HCT116 (cell line): ENCODE measurements around the gene PRKG2. TPM values are rescaled to one million over a fixed set of nuclear protein-coding genes. Genes with fewer than 3 reads are reported as not detected.

Source experiments
- ATAC-seq: fragments of 200-7000 bp; cut with Tn5 transposase; 2 replicates; pipeline ENCODE4 v1.9.1; 2020; ENCODE audit warnings: mild to moderate bottlenecking, moderate library complexity
- BruUV-seq: library from RNA; stranded (reverse); fragments of 400-500 nt; replicated peaks from 2 replicates; lab custom pipeline; 2021; lab: Mats Ljungman, UMichigan
- CTCF ChIA-PET: fragments of 300-600 bp; sonication (Branson Sonifier 250); formaldehyde crosslinking; loops from one replicate; lab custom pipeline; 2021; ENCODE audit warnings: antibody characterized with exemption; lab: Charles Lee
- POLR2A ChIA-PET: fragments of 300-600, 350-600 bp; sonication (Branson Sonifier 250); formaldehyde crosslinking; loops from one replicate; lab custom pipeline; 2021; ENCODE audit warnings: antibody characterized with exemption; lab: Charles Lee
- RAD21 ChIA-PET, 2 experiments: fragments of 300-600 bp; sonication (Branson Sonifier 250); formaldehyde crosslinking; loops; one replicate each; lab custom pipeline; 2023; ENCODE audit warnings: low total read pairs in 2 of 2; ENCODE audit not compliant: uncharacterized antibody in 2 of 2, unreplicated experiment in 2 of 2, low non-redundant PET in 1 of 2; lab: Charles Lee
- DNase-seq: peaks from one replicate; pipeline ENCODE4 v3.0.0-alpha.2; 2010; ENCODE audit warnings: low read depth, low spot score
- H2AFZ ChIP-seq: fragments of 200-600 bp; shearing (Covaris generic), sonication (generic); 2 replicates; pipeline ENCODE4 v1.6.1; 2017; ENCODE audit warnings: low read depth, mixed run types, mixed read lengths, antibody characterized with exemption, low read length; ENCODE audit not compliant: poor library complexity, severe bottlenecking
- H3K27ac ChIP-seq: 2 replicates; pipeline ENCODE4 v1.5.1; 2012; ENCODE audit warnings: low read depth, low read length
- H3K27me3 ChIP-seq: fragments of 200-600 bp; sonication (generic); 2 replicates; pipeline ENCODE4 v1.6.1; 2016; ENCODE audit warnings: mixed run types, low read length, mixed read lengths; ENCODE audit not compliant: insufficient read depth
- H3K36me3 ChIP-seq, 2 experiments: fragments of 200-500 bp in 1 of 2; fragments of 200-600 bp in 1 of 2; sonication (Bioruptor generic) in 1 of 2; sonication (generic) in 1 of 2; 2 replicates each; pipeline versions ENCODE4 v1.5.1 to v1.6.1; 2014 to 2016; ENCODE audit warnings: low read length in 2 of 2, inconsistent platforms in 1 of 2, mixed read lengths in 1 of 2, mixed run types in 1 of 2; ENCODE audit not compliant: insufficient read depth in 2 of 2, control insufficient read depth in 1 of 2
- H3K4me1 ChIP-seq, 2 experiments: fragments of 200-600 bp in 1 of 2; sonication (generic) in 1 of 2; 2 replicates each; pipeline versions ENCODE4 v1.5.1 to v1.6.1; 2012 to 2017; ENCODE audit warnings: low read length in 2 of 2, inconsistent platforms in 1 of 2, mild to moderate bottlenecking in 1 of 2, mixed read lengths in 1 of 2, mixed run types in 1 of 2, moderate library complexity in 1 of 2; ENCODE audit not compliant: insufficient read depth in 2 of 2, control insufficient read depth in 1 of 2
- H3K4me2 ChIP-seq: fragments of 200-600 bp; sonication (generic); 2 replicates; pipeline ENCODE4 v1.6.1; 2017; ENCODE audit warnings: mixed run types, low read length, mixed read lengths
- H3K4me3 ChIP-seq, 2 experiments: fragments of 200-600 bp in 1 of 2; sonication (generic) in 1 of 2; replicated peaks in 1 of 2; 2 replicates each; pipeline ENCODE4 v1.5.1; 2011 to 2016; ENCODE audit warnings: low read length in 2 of 2, control low read depth in 1 of 2, low read depth in 1 of 2, mild to moderate bottlenecking in 1 of 2, mixed read lengths in 1 of 2, mixed run types in 1 of 2
- H3K79me2 ChIP-seq: fragments of 200-600 bp; sonication (generic); 2 replicates; pipeline ENCODE4 v1.6.1; 2017; ENCODE audit warnings: mild to moderate bottlenecking, mixed run types, low read length, moderate library complexity, mixed read lengths; ENCODE audit not compliant: insufficient read depth
- H3K9ac ChIP-seq: fragments of 200-600 bp; sonication (generic); 2 replicates; pipeline ENCODE4 v1.6.1; 2016; ENCODE audit warnings: low read length, mixed read lengths
- H3K9me2 ChIP-seq: fragments of 200-600 bp; sonication (generic), shearing (Covaris generic); 2 replicates; pipeline ENCODE4 v1.6.1; 2017; ENCODE audit warnings: mixed run types, mild to moderate bottlenecking, moderate library complexity; ENCODE audit not compliant: insufficient read depth
- H3K9me3 ChIP-seq, 2 experiments: fragments of 200-500 bp in 1 of 2; fragments of 200-600 bp in 1 of 2; sonication (Bioruptor generic) in 1 of 2; sonication (generic) in 1 of 2; 2 replicates each; pipeline ENCODE4 v1.6.1; 2014 to 2017; ENCODE audit warnings: low read length in 2 of 2, mixed read lengths in 2 of 2, inconsistent platforms in 1 of 2, low read depth in 1 of 2, mild to moderate bottlenecking in 1 of 2, mixed run types in 1 of 2, moderate library complexity in 1 of 2; ENCODE audit not compliant: control insufficient read depth in 1 of 2, insufficient read depth in 1 of 2
- H4K20me1 ChIP-seq: fragments of 200-600 bp; sonication (generic), shearing (Covaris generic); 2 replicates; pipeline ENCODE4 v1.6.1; 2017; ENCODE audit warnings: mixed run types, mild to moderate bottlenecking, moderate library complexity; ENCODE audit not compliant: insufficient read depth
- ATF3 ChIP-seq: IDR thresholded peaks from 2 replicates; pipeline ENCODE4 v1.6.1; 2012
- EGR1 ChIP-seq: IDR thresholded peaks from 2 replicates; pipeline ENCODE4 v1.6.1; 2012; ENCODE audit warnings: low read depth
- ELF1 ChIP-seq: IDR thresholded peaks from 2 replicates; pipeline ENCODE4 v1.6.1; 2012; ENCODE audit warnings: low read depth, borderline replicate concordance
- EZH2phosphoT487 ChIP-seq: fragments of 200-600 bp; IDR thresholded peaks from 2 replicates; pipeline ENCODE4 v1.6.1; 2018; ENCODE audit warnings: antibody characterized with exemption, borderline replicate concordance
- MAX ChIP-seq: IDR thresholded peaks from 2 replicates; pipeline ENCODE4 v1.6.1; 2012
- POLR2A ChIP-seq: IDR thresholded peaks from 2 replicates; pipeline ENCODE4 v1.7.0; 2011; ENCODE audit warnings: borderline replicate concordance; ENCODE audit not compliant: insufficient read depth, insufficient read length; ENCODE audit errors: extremely low read depth
- SIN3A ChIP-seq: IDR thresholded peaks from 2 replicates; pipeline ENCODE4 v1.6.1; 2012; ENCODE audit warnings: low read depth
- SRF ChIP-seq: IDR thresholded peaks from 2 replicates; pipeline ENCODE4 v1.6.1; 2012; ENCODE audit warnings: low read depth
- TCF7L2 ChIP-seq: IDR thresholded peaks from 2 replicates; pipeline ENCODE4 v1.7.0; 2011; ENCODE audit warnings: borderline replicate concordance, inconsistent platforms; ENCODE audit not compliant: insufficient read depth, insufficient read length; ENCODE audit errors: extremely low read depth
- ZNF274 ChIP-seq: fragments of 200-500 bp; sonication (Bioruptor generic); IDR thresholded peaks from 2 replicates; pipeline ENCODE4 v1.6.1; 2014; ENCODE audit warnings: mild to moderate bottlenecking, low read depth, low read length, inconsistent platforms
- intact Hi-C: fragments of 100-400 bp; cut with micrococcal nuclease; formaldehyde crosslinking; loops from 2 replicates; pipeline ENCODE4 v1.10.0; 2022
- total RNA-seq: library from RNA; stranded (reverse); gene quantifications from one replicate; pipeline ENCODE4 v1.2.1, GENCODE V29; 2021; ENCODE audit not compliant: unreplicated experiment

PRKG2 gene
- total RNA-seq, 1 experiment from 2014 or later: 2.1 TPM

GRCh38 chr4:81116566-81116965 is 98.5 kb downstream of the PRKG2 start:
- BruUV-seq: no TSS peak

GRCh38 chr4:81113024-81113423 is 102.0 kb downstream of the PRKG2 start:
- no peaks in the 10 kb centered on the region for H3K79me2 ChIP-seq
- ChIA-PET POLR2A (no interaction called here), RAD21 (no interaction called here), CTCF (no interaction called here)
- ATAC-seq: no peak
- H3K36me3 ChIP-seq: no peaks in the 10 kb centered on the region
- no peak for DNase-seq
- no peak overlapping the region for H3K9ac ChIP-seq
- H3K9me2 ChIP-seq: no peaks in the 10 kb centered on the region
- TF ChIP-seq EGR1: no peak
- TF ChIP-seq SRF: no peak
- TF ChIP-seq SIN3A: no peak
- TF ChIP-seq MAX: no peak
- no peaks in the 10 kb centered on the region for H4K20me1 ChIP-seq
- no peaks in the 10 kb centered on the region for H3K9me3 ChIP-seq
- no peak overlapping the region for H3K27ac ChIP-seq
- H3K27me3 ChIP-seq: no peaks in the 10 kb centered on the region
- intact Hi-C loops: no loop called here
- no peak overlapping the region for H3K4me3 ChIP-seq
- BruUV-seq: no TSS peak
- no peaks in the 10 kb centered on the region for H3K4me1 ChIP-seq
- H2AFZ ChIP-seq: no peak overlapping the region
- H3K4me2 ChIP-seq: no peak overlapping the region

More at GRCh38 chr4:81116566-81116965, 98.5 kb downstream of the PRKG2 start:
- no peak overlapping the region for H3K9ac ChIP-seq
- H3K36me3 ChIP-seq: no peaks in the 10 kb centered on the region
- H3K27me3 ChIP-seq: no peaks in the 10 kb centered on the region
- H4K20me1 ChIP-seq: no peaks in the 10 kb centered on the region
- no peak overlapping the region for H2AFZ ChIP-seq
- CTCF ChIA-PET: no interaction called here
- no peaks in the 10 kb centered on the region for H3K4me1 ChIP-seq
- H3K27ac ChIP-seq: no peak overlapping the region
- H3K79me2 ChIP-seq: no peaks in the 10 kb centered on the region
- TF ChIP-seq TCF7L2: no peak
- no peak for TF ChIP-seq ZNF274
- TF ChIP-seq POLR2A: no peak
- no peak for TF ChIP-seq ATF3
- no peak for TF ChIP-seq EZH2phosphoT487
- TF ChIP-seq ELF1: no peak
- TF ChIP-seq SRF: no peak
- no peak for TF ChIP-seq MAX
- DNase-seq (no peak), ATAC-seq (no peak)
- H3K9me3 ChIP-seq: no peaks in the 10 kb centered on the region
- H3K4me2 ChIP-seq: no peak overlapping the region
- no peaks in the 10 kb centered on the region; the same call in 1 of the 2 replicates for H3K9me2 ChIP-seq
- RAD21 ChIA-PET: no interaction called here
- H3K4me3 ChIP-seq: no peak overlapping the region
- intact Hi-C loops: no loop called here
- POLR2A ChIA-PET: no interaction called here
